NCI-H2107 (cell line): ENCODE results near the gene MFAP2.
A peak's percentile ranks its signal among the peaks of the same experiment; 100 is the strongest.

Source experiments
- DNase-seq: peaks from one replicate; lab custom pipeline; 2025; lab: John Stamatoyannopoulos, UW

The MFAP2 gene, protein sequence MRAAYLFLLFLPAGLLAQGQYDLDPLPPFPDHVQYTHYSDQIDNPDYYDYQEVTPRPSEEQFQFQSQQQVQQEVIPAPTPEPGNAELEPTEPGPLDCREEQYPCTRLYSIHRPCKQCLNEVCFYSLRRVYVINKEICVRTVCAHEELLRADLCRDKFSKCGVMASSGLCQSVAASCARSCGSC

DNA sequence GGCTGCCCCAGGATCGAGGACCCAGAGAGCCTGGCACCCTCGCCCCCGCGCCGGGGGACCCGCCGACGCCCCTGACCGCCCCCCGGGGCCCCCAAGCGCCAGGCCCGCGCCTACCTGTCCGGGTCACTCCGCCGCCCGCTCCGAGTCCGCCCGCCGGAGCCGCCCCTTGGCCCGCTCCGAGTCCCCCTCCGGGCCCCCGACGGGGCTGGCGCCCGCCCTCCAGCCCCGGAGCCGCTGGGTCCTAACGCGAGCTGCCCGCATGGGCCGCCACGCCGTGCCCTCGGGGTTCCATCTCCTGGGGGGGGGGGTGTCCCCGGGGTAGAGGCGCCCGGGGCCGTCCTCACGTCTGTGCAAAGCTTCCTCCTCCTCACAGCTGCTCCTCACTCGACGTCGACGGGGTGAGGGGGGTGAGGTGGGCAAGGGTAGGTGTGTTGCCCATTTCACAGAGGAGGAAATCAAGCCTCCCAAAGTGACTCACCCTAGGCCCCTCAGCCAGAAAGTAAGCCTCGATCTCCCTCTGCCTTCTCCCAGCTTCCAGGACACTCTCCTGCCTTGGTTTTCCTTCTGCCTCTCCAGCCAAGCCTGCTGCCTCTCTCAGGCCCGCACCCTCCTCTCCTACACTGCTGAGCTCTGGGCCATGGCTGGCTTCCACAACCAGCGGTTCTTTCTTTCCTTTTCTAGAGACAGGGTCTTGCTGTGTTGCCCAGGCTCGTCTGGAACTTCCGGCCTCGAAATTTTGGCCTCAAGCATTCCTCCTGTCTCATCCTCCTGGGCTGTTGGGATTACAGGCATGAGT, at the start of gene MFAP2:
Gene MFAP2, minus strand, starts transcription at position 148 of the 796 bp plus-strand sequence. CDS start 2,347 bp downstream, outside the sequence.
- DNase-seq = no peak

DNA sequence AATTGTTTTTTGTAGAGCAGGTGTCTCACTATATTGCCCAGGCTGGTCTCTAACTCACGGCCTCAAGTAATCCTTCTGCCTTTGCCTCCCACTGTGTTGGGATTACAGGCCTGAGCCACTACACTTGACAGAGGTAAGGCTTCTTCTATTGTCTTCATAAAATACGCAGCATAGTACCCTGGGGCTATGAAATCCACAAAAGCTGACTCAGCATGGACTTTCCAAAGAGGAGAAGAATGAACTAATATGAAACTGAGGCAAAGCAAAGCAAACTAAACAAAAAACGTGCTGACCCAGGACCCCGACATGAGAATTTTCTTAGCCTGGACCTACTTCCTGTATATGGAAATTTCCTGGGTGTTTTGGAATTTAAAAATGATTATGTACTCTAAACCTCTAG, 49.8 kb upstream of the MFAP2 start:
- no peak for DNase-seq

DNA sequence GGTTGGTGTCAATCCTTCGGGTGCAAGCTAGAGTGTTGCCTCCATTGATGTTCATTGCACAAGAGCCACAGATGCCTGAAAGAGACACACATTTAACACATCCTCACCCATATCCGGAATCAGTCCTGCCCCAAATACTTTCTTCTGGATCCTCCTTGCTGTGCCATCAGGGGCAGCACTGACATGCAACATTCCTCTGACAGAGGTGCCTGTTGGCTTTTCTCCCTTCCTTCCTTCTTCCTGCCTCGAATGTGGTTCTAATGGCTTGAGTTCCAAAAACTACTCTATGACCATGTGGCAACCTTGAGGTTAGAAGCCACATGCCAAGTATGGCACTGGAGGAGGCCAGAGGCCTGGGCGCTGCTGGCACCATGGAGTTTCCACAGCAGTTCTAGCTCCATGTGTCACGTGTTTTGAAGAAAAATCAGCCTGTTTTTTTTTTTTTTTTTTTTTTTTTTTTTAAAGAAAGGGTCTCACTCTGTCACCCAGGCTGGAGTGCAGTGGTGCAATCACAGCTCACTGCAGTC, 48.3 kb upstream of the MFAP2 start:
- DNase-seq = no peak

DNA sequence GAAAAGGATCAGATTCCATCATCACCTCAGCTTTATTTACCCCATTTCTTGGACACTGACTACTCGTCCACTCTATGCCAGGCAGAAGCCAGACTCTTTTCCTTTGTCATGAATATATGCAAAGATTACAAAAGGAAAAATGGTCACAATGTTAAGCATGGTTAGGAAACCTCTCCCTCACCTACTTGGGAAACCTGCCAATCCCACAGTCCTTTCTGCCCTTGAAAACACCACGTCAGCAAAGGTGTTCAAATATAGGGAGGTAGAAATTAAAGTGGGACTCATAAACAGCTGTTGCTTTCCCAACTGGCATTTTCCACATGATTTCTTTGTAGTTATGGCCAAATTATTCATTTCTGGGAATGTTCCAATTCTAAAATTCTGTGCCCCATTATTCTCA, 47.5 kb upstream of the MFAP2 start:
- no peak for DNase-seq

DNA sequence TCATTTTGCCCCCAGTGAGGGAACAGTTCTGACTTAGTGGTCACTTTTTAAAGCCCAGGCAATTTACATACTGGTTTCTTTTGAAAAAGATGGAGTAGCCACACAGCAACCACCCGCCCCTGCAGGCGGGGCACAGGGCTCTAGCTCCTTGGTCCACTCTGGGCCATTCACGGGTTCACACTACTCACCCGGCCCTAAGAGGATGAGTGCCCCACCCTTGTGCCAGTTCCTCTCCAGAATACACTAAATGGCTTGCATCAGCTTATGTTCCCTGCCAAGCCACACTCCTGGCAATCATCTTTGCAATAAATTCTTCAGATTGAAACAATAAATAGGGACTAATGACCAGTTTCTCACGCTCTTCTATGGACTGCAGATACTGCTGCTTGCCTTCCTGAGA, 47.0 kb upstream of the MFAP2 start:
- no peak for DNase-seq

DNA sequence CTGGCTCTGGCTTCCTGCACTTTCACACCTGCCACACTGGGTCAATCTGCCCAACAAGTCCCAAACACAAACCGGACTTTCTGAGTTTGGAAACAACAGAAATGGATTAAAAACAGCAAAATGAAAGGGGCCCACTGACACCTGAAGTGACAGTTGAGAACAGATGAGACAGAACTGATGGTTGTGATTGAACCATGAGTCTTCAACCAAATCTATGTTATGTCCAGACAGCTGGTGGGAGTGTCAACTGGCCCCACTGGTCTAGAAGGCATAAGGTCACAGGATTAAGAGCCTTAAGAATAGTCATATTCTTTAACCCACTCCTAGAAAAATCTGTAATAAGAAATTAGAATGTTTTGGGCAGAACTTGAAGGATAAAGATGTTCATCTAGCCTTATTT, 44.3 kb upstream of the MFAP2 start:
- no peak for DNase-seq

DNA sequence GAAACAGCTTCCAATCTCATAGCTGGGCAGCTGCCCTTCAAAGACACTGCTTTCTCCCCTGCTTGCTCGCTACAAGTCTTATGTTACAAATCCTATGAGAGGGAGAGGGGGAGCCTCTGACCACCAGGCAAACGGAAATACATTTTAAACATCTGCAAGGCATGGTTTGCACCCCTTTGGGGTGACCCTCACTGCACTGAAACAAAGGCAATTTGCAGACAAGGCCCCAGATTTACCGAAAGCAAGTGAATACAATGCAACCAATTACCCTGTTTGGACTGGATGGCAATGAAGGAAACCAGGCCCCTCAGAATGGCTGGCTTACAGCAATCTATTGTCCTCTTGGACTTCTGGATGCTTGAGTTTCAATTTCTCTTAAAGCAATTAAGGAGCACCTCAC, 43.2 kb upstream of the MFAP2 start:
- DNase-seq = no peak

DNA sequence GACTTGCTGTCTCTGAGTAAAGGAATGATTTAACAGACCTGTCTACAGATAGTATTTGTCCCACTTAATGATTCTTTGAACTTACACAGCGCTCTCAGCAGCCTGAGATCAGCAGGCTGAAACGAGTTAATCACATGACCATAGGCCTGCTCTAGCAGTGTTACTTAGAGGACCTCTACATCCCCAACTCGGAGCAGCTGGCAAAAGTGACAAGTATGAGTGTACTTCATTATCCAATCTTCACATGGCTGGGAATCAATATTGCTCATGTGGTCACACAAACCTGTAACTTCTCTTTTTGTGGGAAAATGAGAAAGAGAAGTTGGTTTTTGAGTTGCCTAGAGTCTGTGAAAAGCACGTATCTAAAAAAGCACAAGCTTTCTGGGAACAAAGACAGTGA, 42.7 kb upstream of the MFAP2 start:
- DNase-seq = no peak

DNA sequence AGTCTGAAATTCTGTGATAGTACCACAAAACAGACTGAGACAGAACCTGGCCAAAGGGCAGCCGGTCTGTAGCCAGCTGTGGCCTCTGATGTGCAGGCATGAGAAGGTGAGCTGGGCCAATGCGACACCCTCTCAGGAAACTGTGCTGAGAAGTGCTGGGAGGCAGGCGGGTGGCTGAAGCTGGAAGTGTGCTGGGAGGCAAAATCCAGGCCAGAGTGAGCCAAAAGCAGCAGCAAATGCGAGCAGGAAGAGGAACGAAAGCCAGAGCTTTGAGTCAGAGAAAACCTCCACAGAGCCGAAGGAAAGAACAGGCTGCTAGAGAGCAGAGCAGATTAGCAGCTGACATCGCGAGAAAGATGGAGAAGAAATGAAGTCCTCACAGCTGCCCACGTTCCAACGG, 41.5 kb upstream of the MFAP2 start:
- DNase-seq = no peak

DNA sequence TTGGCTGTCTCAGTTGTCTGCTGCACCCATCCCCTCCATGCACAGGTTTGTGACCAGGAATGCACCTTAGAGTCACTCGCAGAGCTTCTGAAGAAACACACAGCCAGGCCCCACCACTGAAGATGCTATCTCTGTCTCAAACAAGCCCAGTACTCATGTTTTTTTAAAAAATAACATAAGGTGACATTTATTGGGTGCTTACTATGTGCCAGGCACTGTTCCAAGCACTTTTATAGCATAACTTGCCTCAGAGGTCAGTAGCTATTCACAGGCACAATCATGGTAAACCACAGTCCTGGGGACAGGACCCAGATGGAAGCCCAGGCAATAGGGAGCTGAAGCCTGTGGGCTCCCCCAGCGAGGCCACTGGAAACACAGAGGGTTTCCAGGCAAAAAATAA, 40.1 kb upstream of the MFAP2 start:
- no peak for DNase-seq

DNA sequence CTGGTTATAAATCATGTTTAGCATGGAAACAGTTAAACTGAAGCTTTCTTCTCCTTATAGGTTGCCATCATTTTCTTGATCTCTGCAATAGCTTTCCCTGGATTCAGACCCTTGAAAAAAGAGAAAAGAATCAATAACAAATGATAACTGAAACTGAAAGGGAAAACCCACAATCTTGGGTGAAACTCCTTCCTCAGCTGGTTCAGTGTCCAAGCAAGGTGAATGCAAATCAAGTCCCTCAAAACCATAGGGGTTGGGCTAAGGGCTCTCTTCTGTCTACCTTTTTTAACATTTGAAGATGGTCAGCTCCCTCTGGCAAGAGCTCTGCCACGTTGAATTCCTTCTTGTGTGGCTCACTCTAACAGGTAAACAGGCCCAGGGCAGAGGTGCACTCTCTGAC, 38.4 kb upstream of the MFAP2 start:
- no peak for DNase-seq

DNA sequence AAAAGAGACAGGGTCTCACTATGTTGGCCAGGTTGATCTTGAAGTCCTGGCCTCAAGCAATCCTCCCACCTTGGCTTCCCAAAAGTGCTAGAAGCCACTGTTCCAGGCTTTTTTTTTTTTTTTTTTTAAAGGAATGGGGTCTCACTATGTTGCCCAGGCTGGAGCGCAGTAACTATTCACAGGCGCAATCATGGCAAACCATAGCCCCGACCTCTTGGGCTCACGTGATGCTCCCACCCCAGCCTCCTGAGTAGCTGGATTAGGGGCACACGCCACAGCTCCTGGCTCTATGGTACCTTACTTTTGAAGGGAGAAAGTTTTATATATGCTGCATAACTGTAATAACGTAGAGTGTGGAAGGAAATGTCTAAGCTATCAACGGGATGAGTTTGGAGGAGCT, 37.0 kb upstream of the MFAP2 start:
- no peak for DNase-seq

DNA sequence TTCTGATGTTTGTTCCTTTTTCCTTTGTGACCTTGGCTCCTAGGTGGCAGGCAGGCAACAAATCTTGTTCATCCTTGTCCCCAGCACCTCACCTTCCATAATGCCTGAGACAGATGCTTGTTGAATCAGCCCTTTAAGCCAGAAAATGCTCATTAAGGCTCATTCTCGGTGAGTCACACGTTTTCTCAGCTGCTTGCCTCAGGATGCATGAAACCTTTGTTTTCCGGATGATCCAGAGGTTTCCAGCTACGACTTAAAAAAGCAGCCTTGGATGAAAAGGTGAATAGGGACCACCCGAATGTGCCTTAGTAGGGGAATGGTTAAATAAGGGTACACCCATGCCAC, 35.9 kb upstream of the MFAP2 start:
- DNase-seq = no peak

DNA sequence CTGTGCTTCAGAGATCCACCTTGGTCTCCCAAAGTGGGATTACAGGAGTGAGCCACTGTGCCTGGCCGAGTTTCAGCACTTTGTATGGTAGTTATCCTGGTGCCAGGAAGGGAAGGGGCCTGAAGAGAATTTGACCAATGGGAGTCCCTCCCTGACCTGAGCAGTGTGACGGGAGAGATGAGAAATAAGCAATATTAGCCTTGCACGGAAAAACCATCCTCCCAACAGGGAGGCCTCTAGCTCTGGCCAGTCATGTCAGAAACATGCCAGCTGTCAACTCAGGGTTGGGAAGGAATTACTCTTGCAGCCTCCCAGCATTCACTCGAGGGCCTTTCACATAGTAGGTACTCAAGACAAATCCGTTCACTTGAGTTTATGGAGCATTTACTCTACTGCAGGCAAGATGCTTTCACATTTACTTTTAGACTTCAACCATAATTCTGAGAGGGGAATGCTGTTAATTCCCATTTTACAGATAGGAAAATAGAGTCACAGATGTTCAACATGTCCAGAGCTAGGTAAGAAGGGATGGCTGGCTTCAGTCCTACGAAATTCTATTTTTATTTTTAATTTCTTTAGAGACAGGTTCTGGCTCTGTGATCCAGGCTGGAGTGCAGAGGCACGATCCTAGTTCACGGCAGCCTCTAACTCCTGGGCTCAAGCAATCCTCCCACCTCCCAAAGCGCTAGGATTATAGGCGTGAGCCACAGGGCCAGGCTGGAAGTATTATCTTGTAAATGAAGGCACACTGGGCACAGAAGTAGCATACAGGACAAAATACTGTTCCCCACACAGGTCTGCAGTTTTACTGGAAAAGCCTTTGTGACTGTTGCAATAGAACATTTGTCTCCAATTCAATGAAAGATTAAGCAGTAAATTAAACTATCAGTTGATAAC, 34.5 kb upstream of the MFAP2 start:
- no peak for DNase-seq

DNA sequence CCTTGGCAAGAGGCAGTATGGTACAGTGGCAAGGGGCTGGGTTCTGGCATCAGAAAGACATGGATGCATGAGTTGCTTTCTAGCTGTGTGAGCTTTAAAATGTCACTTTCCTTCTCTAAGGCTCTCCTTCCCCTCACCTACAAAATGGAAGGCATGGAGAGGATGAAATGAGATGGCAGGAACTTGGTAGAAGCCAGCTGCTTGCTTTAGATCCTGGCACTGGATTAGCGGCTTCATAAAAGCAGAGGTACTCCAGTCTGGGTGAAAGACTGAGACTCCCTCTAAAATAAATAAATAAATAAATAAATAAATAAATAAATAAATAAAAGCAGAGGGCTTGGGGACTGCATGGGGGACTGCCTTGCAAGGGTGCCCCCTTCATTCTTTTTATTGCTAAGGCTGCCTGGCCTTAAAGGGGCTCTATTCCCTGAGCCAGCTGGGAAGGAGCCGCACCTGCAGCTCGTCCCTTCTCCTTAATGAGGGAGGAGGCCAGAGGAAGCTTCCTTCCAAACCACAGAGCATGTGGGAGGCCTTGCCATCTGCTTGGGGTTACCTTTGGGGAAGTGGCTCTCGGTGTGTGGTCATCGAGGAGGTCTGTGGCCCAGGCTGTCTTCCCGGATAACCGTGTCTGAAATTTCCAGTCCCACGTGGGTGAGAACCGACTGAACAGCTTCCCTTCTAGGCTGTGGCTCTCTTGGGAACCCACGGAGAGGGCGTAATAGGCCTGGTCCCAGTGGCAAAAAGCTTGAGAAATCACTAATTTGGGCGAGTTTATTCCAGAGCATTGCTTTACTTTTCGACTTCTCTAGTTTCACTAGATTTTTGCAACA, 33.3 kb upstream of the MFAP2 start:
- DNase-seq = no peak

DNA sequence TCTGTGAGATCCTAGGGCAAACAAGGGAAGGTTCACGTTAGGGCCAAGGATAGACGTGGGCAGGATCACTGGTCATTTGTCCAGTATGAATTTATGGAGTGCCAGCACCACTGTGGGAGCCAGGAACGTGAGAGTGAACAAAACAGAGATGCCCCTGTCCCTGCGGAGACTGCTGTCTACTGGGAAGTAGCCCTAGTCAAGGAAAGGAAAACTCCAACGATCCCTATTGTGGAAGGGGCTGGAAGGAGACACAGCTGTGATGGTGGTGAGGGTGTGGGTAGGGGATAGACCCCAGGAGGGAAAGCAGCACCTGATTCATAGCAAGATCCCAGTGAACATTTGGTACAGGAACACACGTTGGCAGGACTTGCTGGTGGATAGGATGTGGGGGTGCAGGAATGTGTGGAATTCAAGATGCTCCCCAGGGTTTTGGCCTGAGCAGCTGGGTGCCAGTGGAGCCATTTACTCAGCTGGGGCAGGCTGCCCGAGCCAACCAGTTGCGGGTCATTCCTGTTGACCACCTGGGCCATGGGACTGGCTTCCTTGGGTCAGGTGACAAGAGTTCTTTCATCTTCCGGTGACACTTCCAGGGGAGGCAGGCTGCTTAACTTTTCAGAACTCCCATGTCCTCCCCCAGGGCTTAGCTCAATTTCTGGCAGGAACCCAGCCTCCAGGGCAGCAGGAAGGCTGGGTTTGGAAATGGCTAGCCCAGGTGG, 32.5 kb upstream of the MFAP2 start:
- DNase-seq = no peak

DNA sequence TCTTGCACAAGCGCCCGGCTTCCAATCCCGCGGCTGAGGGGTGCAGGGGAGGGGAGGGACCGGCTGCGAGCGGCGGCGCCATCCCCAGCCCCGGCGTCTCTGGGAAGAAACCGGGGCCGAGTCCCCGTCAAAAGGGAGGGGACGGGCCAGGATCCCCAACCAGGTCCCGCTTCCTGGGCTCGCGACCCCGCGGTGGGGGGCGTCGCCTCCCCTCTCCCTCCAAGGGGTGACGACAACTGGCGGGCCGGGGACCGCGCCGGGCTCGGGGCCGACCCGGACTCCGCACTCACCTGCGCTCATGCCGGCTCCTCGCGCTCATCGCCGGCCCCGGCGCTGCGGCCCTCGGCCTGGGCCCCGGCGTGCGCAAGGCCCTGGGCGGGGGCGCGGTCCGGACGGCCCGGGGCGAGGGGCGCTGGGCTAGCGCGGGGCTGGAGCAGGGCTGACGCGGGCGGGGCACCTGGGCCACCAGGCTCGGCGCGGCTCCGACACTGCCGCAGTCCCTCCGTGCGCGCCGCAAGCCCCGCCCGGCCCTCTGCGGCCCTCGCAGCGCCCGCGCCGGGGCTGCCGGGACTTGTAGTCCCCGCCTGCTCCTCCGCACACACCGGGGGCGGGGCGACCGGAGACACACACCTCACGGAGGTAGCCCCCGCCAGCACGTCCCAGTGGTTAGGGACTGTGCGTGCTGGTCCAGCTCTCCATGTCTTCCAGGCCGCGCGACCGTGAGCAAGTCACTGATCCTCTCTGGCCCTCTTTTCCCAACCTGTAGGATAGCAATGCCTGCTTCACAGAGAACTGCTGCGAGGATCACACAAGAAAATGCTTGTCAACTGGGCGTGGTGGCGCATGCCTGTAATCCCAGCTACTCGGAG, 31.3 kb upstream of the MFAP2 start, which contains the start of gene ATP13A2:
Gene ATP13A2, minus strand, starts transcription at position 490 of the 869 bp plus-strand sequence. Its CDS starts 190 bp downstream, at position 300.
- peak; percentile 81 for DNase-seq

DNA sequence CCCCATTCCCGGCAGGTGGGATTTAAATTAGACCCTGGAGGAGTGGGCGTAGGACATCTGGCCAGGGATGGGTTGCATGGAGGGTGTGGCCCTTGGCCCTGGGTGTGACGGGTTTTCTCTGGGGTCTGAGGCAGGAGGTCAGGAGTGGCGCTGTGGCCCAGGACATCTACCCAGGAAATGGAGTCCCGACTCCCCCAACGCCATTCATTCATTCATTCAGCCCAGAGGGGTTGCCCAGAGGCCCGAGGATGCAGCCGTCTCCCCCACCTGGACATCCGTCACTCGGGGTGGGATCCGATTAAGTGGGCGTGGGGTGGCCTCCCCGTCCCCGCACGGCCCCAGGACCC, 30.6 kb upstream of the MFAP2 start:
- DNase-seq = no peak

DNA sequence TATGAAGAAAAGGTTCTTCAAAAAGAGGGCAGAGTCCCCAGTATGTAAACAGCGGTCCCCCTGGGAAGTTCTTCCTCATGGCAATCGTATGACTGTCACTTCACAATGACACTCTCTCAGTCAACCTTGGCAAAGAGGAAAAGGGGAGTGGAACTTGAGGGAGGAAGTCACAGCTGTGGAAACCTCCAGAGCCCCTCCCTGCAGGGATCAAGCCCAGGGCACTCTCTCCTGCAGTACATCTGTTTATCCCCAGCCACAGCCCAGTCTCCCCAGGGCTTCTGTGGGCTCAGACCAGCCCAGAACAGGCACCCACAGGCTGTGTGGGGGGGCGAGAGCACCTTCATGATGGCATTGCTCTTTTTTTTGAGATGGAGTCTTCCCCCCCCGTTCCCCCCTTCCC, 29.3 kb upstream of the MFAP2 start:
- no peak for DNase-seq

DNA sequence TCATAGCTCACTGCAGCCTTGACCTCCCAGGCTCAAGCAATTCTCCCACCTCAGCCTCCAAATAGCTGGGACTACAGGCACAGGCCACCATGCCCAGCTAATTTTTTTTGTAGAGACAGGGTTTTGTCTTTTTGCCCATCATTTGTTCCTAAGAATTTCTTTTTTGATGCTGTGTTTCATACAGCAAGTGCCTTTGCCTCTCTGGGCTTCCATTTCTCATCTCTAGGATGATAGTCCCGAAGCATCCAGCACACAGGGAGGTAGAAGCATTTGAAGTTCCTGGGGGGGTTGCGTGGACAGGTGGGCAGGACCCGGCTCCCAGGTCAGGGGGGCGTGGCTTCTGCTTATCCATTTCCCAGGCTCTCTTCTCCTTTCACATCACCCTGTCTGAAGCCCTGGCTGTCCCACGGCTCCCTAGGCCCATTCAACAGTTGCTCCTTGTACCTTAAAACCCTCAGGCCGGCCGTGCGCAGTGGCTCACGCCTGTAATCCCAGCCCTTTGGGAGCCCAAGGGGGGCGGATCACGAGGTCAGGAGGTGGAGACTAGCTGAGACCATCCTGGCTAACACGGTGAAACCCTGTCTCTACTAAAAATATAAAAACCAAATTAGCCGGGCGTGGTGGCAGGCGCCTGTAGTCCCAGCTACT, 27.9 kb upstream of the MFAP2 start:
- no peak for DNase-seq
